Activated CD4-positive, alpha-beta T cell treated with anti-CD3 and anti-CD28 coated beads, Interleukin-2, amount 10 ng/mL, durations not matched to agents 7 days and 5 days (primary cell): ENCODE results near the gene TLX1. TPM values are rescaled to one million over a fixed set of nuclear protein-coding genes. Genes with fewer than 3 reads are reported as not detected.

Source experiments
- CTCF ChIA-PET: fragments of 350-600 bp; sonication (Branson Sonifier 250); formaldehyde crosslinking; loops from one replicate; lab custom pipeline; 2021; ENCODE audit warnings: antibody characterized with exemption; lab: Charles Lee
- POLR2A ChIA-PET: fragments of 350-600 bp; sonication (Branson Sonifier 250); formaldehyde crosslinking; loops from one replicate; lab custom pipeline; 2021; ENCODE audit warnings: antibody characterized with exemption; lab: Charles Lee
- DNase-seq: peaks from one replicate; pipeline ENCODE4 v3.0.0-alpha.2; 2020
- H3K27ac Mint-ChIP-seq: one replicate; pipeline ENCODE4 v1.8.0; 2021; ENCODE audit warnings: mild to moderate bottlenecking, moderate library complexity, mixed read lengths
- H3K27me3 Mint-ChIP-seq: one replicate; pipeline ENCODE4 v1.8.0; 2021; ENCODE audit warnings: mixed read lengths
- H3K36me3 Mint-ChIP-seq: one replicate; pipeline ENCODE4 v1.8.0; 2021; ENCODE audit warnings: low read depth, mixed read lengths
- H3K4me1 Mint-ChIP-seq: one replicate; pipeline ENCODE4 v1.8.0; 2021; ENCODE audit warnings: mixed read lengths
- H3K4me3 Mint-ChIP-seq: one replicate; pipeline ENCODE4 v1.8.0; 2021; ENCODE audit warnings: mild to moderate bottlenecking, moderate library complexity, mixed read lengths
- H3K9me3 Mint-ChIP-seq: one replicate; pipeline ENCODE4 v1.8.0; 2021; ENCODE audit warnings: mixed read lengths
- total RNA-seq, 2 experiments: library from RNA; stranded (reverse); gene quantifications; one replicate each; pipeline ENCODE4 v1.2.3, GENCODE V29; 2021

The TLX1 gene
- total RNA-seq, 2 experiments from 2014 or later, result not detected

DNA sequence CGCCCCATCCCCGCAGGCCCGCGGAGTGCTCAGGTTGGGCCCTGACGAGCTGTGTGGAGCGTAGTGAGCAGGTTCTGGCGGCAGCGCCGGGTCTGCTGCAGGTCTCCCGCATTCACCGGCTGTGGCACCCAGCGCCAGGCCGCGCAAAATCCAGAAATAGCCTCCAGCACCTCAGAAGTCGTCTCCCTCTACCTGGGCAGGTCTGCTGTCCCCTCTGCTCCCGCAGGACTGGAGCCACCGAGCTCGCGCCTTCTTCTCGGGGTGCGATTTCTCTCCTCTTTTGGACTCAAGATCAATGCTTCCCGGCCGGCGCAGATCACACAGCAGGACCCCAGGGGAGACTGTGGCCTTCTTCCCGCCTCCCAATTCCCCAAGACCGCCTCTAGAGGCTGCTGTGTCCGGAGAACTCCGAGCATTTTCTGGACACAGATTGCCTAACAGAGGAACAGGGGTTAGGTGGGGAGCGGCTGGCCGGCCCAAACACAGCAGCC is 8.4 kb downstream of the TLX1 start:
- H3K27me3 Mint-ChIP-seq, result peaks cover 92% of the 10 kb centered on the region
- no peak overlapping the region for H3K27ac Mint-ChIP-seq
- H3K9me3 Mint-ChIP-seq, result no peaks in the 10 kb centered on the region
- H3K4me3 Mint-ChIP-seq, result no peak overlapping the region
- ChIA-PET CTCF (interaction anchor here (0.6 to 5.6 kb wide), 5 partner anchors 43 to 847 kb away, joined by 3 to 90 read pairs (median 18); no protein-coding TSS in a partner anchor), POLR2A (no interaction called here)
- no peak for DNase-seq
- no peaks in the 10 kb centered on the region for H3K36me3 Mint-ChIP-seq
- peaks cover 10% of the 10 kb centered on the region for H3K4me1 Mint-ChIP-seq

DNA sequence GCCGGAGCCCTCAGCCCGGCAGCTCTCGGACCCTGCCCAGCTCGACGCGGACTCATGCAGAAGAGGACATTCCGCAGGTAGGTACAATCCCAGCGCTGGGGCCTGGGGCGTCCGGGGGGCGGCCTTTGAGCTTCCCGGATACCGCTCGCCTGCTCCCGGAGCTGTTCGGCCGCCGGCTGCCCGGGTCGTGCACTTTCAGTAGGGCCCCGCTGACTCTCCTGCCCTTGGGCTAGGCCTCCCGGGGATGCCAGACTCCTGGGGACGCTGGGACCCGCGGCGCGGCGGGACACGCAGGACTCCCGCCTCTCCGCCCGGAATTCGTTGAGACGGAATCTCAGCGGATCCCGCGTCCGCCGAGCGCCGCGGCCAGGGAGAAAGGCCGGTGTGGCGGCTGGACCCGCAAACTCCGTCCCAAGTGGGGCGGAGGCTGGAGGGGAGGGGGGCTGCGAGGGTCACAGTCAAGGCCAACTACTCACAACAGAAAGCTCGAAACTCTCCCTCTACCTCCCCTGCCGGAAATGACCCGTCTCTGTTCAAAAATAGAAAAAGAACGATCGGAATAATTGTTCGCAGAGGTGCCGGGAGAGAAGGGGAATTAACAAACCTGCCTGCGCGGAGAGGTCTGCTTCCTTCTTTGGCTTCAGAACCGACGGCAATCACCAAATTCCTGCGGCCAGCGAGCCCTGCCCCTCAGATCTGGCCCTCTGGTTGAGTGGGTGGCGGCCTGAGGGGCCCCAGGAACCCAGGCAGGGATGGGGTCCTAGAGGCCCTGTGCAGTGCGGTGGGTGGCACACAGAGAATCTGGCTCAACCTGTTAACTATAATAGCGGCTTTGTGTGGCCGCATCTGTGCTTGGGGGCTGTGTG is 9.2 kb downstream of the TLX1 start:
- no peak overlapping the region for H3K4me3 Mint-ChIP-seq
- CTCF ChIA-PET, result interaction anchor here (3.8 to 5.6 kb wide), 3 partner anchors 44 to 97 kb away, joined by 18 to 90 read pairs (median 27); no protein-coding TSS in a partner anchor
- H3K4me1 Mint-ChIP-seq, result peaks cover 5% of the 10 kb centered on the region
- H3K9me3 Mint-ChIP-seq, result no peaks in the 10 kb centered on the region
- no peaks in the 10 kb centered on the region for H3K36me3 Mint-ChIP-seq
- H3K27ac Mint-ChIP-seq, result no peak overlapping the region
- no peak for DNase-seq
- POLR2A ChIA-PET, result no interaction called here
- peaks cover 92% of the 10 kb centered on the region for H3K27me3 Mint-ChIP-seq

DNA sequence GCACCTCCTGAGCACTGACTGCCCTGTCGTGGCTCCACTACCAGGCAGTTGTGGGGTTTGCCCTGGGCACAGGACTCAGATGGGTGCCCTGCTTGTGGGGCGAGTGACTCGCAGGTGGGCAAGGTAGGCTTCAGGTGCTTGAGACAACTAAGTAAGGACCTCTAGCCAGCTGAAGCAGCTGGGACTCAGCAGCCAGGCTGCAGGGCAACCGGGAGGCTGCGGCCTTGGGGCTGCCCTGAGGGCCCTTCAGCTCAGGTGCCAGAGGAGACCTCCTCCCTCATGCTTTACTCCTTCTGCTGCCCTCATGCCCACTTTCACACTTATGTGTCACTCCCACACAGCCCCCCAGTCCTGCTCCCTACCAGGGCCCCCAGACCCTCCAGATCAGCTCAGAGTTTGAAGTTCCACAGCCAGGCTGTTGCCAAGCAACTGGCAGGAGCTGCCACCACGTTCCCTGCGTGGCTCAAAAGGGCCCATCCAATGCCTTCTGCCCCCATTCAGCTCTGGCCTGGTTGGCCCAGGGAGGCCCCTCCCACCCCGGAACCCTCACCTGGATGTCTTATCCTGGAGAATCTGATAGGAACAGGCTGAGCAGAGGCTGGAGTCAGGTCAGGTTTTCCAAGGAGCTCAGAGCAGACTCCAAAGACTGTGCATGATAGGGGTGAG is 10.0 kb downstream of the TLX1 start:
- Mint-ChIP-seq H3K4me1 (peaks cover 2% of the 10 kb centered on the region), H3K36me3 (no peaks in the 10 kb centered on the region), H3K27ac (no peak overlapping the region), H3K27me3 (peaks cover 92% of the 10 kb centered on the region), H3K9me3 (no peaks in the 10 kb centered on the region), H3K4me3 (no peak overlapping the region)
- no peak for DNase-seq
- ChIA-PET POLR2A (no interaction called here), CTCF (interaction anchor here (1.0 to 5.6 kb wide), 21 partner anchors 9 to 400 kb away, joined by 3 to 90 read pairs (median 7); partner anchors contain the start of genes PDZD7 and SFXN3)

DNA sequence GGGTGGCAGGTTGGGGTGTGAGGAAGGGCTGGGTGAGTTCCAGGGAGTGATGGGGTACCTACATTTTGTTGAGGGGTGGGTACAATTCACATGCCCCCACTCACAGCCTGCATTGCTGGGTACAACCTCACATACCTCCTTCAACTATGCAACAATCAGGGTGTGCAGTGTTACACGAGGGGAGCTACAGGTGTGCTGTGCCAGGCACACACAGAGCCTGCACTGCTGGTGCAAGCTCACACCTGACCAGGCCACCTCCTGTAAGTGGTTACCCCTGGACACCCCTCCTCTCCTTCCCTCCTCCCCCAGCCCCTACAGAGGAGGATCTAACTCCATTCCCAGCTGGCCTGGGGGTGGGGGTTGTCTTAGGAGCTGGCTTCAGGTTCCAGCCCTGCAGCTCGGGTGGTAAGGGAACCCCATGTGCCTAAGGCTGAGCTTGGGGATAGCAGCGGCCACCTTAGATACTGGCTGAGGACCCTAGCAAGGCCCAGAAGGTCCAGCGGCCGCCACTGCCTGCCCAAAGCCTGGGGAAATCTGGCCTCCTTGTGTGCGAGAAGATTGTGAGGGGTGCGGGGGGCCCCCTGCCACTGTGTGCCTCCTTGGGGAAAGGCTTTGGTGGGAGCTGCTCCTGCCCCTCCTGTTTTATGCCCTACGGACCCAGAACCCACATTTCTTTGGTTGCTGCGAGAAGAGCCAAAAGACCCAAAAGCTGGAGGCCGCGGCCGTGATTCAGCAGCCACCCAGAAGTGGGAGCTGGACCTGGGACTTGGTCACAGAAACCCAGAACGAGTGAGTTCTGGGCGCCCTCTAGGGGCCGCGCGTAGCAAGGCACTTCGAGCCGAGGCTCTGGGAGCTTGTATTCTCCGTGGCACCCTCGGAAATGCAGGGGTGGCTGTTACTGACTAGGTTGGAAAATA is 10.8 kb downstream of the TLX1 start:
- Mint-ChIP-seq H3K27ac (no peak overlapping the region), H3K4me3 (no peak overlapping the region), H3K9me3 (no peaks in the 10 kb centered on the region), H3K36me3 (no peaks in the 10 kb centered on the region), H3K27me3 (peaks cover 90% of the 10 kb centered on the region), H3K4me1 (peaks cover 2% of the 10 kb centered on the region)
- ChIA-PET CTCF (interaction anchor here (0.6 to 5.6 kb wide), 38 partner anchors 10 to 512 kb away, joined by 3 to 90 read pairs (median 4); partner anchors contain the start of genes PDZD7, SFXN3 and TLX1), POLR2A (interaction anchor here (0.7 kb wide), 1 partner anchor 46 kb away, joined by 3 read pairs; no protein-coding TSS in a partner anchor)
- DNase-seq, result peak; percentile 80

DNA sequence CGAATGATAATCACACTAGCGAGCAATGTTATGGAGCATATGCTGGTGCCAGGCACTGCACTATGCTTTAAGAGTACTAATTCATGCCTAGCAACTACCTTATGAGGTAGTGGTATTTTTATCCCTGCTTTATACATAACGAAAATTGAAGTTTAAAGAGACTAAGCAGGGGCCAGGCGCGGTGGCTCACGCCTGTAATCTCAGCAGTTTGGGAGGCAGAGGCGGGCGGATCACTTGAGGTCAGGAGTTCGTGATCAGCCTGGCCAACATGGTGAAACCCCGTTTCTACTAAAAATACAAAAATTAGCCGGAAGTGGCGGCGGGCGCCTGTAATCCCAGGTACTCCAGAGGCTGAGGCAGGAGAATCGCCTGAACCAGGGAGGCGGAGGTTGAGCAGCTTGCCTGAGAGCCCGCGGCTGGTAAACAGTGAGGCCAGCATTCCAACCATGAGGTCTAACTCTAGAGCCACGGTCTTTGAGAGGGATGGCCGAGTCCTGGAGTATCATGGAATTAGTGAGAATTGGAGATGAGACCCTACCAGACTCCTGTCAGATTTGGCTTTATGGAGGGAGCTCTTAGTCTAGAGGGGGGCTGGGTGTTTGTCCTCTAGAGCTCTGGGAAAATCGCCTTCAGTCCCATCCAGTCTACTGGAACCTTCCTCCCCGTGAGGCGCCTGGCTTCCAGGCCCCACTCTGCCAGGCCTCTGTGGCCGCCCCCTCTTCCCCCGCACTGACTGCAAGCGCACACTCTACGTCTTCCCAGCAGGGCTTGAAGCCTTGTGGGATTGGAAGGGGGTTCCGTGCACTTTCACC is 11.6 kb downstream of the TLX1 start:
- H3K27ac Mint-ChIP-seq, result no peak overlapping the region
- H3K27me3 Mint-ChIP-seq, result peaks cover 91% of the 10 kb centered on the region
- no peak for DNase-seq
- peaks cover 2% of the 10 kb centered on the region for H3K4me1 Mint-ChIP-seq
- ChIA-PET CTCF (interaction anchor here (0.5 to 5.6 kb wide), 37 partner anchors 9 to 513 kb away, joined by 3 to 90 read pairs (median 4); partner anchors contain the start of genes PDZD7, SFXN3 and TLX1), POLR2A (interaction anchor here (0.7 kb wide), 2 partner anchors 36 to 47 kb away, joined by 3 read pairs; no protein-coding TSS in a partner anchor)
- H3K4me3 Mint-ChIP-seq, result no peak overlapping the region
- H3K9me3 Mint-ChIP-seq, result no peaks in the 10 kb centered on the region
- H3K36me3 Mint-ChIP-seq, result no peaks in the 10 kb centered on the region

DNA sequence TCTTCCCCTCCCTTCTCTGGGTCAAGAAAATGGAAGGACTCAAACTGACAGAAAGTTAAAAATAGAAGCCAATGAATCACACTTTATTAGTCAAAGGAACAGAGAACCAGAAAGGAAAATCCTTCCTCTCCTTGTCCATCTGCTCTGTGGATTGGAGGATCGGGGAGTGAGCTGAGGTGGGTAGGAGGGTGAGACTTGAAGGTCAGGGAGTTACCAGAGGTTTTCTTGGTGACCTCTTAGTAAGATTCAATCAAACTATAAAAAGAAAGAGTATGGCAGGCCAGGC is 12.2 kb downstream of the TLX1 start:
- no peaks in the 10 kb centered on the region for H3K36me3 Mint-ChIP-seq
- ChIA-PET POLR2A (interaction anchor here (0.7 kb wide), 1 partner anchor 36 kb away, joined by 3 read pairs; no protein-coding TSS in a partner anchor), CTCF (interaction anchor here (0.5 to 5.6 kb wide), 6 partner anchors 9 to 403 kb away, joined by 3 to 90 read pairs (median 6); no protein-coding TSS in a partner anchor)
- peaks cover 90% of the 10 kb centered on the region for H3K27me3 Mint-ChIP-seq
- H3K27ac Mint-ChIP-seq, result no peak overlapping the region
- no peak overlapping the region for H3K4me3 Mint-ChIP-seq
- H3K4me1 Mint-ChIP-seq, result peaks cover 2% of the 10 kb centered on the region
- DNase-seq, result no peak
- H3K9me3 Mint-ChIP-seq, result no peaks in the 10 kb centered on the region

DNA sequence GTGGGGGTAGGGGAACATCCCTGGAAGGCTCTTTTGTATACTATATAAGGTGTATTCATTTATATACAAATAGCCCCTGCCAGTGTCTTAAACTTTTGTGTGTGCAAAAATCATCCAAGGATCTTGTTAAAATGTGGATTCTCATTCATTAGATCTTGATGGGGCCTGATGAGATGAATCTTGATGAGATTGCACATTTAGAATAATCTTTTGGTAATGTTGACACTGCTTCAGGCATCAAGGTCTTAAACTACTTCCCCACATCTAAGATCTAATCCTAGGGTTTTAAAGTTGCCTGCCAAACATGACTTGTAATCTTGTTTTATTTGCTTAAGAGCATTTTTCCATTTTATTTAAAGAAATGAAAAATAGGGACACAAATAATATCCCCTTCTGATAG is 13.0 kb downstream of the TLX1 start:
- ChIA-PET CTCF (interaction anchor here (0.7 to 5.6 kb wide), 2 partner anchors 48 to 80 kb away, joined by 3 to 90 read pairs; no protein-coding TSS in a partner anchor), POLR2A (no interaction called here)
- Mint-ChIP-seq H3K9me3 (no peaks in the 10 kb centered on the region), H3K4me1 (peaks cover 2% of the 10 kb centered on the region), H3K4me3 (no peak overlapping the region), H3K27me3 (peaks cover 88% of the 10 kb centered on the region), H3K36me3 (no peaks in the 10 kb centered on the region), H3K27ac (no peak overlapping the region)
- no peak for DNase-seq

DNA sequence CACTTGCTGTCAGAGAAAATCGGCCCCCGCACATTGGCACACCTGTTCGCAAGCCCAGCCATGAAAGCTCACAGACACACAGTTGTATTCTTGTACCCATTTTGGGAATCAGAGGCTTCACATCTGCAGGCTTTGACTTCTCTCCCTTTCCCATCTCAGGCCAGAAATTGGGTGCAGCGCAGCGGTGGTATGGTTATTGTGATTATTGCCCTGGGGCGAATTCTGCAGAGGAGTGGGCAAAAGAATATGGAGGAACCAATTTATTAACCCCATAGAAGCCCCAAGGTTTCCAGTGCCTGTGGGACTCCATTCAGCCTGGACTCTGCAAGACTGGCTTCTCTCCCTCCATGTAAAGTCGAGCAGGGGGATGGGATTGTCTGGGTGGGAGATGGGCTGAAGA is 14.0 kb downstream of the TLX1 start:
- CTCF ChIA-PET, result interaction anchor here (1.2 to 5.6 kb wide), 2 partner anchors 49 to 94 kb away, joined by 3 to 90 read pairs; no protein-coding TSS in a partner anchor
- no peak overlapping the region for H3K4me3 Mint-ChIP-seq
- POLR2A ChIA-PET, result no interaction called here
- no peaks in the 10 kb centered on the region for H3K9me3 Mint-ChIP-seq
- peaks cover 87% of the 10 kb centered on the region for H3K27me3 Mint-ChIP-seq
- no peaks in the 10 kb centered on the region for H3K36me3 Mint-ChIP-seq
- no peak overlapping the region for H3K27ac Mint-ChIP-seq
- DNase-seq, result no peak
- H3K4me1 Mint-ChIP-seq, result peaks cover 2% of the 10 kb centered on the region

DNA sequence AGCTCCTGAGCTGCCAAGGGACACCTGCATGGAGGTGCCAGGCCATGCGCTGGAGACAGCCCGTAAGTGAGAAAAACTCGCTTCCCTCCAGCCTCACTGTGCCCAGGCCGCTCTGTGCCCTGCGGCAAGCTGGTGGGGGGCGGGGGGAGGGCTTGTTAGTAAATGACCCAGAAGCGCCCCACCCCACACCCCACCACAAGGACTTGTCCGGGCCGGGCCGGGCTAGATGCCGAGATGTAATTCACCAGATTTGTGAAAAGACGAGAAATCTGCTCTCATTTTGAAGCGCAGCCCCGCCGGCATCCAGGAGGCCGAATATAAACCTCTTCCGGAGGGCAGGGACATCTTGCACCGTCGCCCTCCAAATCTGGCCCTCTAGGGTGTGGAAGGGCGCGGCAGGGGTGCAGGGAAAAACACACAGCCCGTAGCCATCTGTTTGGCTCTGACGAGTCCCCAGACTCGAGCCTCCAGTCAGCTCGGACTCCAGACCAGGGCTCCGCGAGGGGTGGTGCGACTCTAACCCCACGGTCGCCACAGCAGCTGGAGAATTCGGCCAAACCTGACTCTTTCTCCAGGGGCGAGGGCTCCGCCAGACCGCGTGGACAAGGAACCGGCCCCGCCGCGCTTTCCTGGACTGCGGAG is 14.8 kb downstream of the TLX1 start:
- Mint-ChIP-seq H3K27ac (no peak overlapping the region), H3K4me3 (no peak overlapping the region), H3K4me1 (no peaks in the 10 kb centered on the region), H3K27me3 (peaks cover 88% of the 10 kb centered on the region), H3K36me3 (no peaks in the 10 kb centered on the region), H3K9me3 (no peaks in the 10 kb centered on the region)
- ChIA-PET POLR2A (no interaction called here), CTCF (interaction anchor here (0.6 to 1.5 kb wide), 6 partner anchors 16 to 399 kb away, joined by 3 to 4 read pairs (median 3); no protein-coding TSS in a partner anchor)
- no peak for DNase-seq

DNA sequence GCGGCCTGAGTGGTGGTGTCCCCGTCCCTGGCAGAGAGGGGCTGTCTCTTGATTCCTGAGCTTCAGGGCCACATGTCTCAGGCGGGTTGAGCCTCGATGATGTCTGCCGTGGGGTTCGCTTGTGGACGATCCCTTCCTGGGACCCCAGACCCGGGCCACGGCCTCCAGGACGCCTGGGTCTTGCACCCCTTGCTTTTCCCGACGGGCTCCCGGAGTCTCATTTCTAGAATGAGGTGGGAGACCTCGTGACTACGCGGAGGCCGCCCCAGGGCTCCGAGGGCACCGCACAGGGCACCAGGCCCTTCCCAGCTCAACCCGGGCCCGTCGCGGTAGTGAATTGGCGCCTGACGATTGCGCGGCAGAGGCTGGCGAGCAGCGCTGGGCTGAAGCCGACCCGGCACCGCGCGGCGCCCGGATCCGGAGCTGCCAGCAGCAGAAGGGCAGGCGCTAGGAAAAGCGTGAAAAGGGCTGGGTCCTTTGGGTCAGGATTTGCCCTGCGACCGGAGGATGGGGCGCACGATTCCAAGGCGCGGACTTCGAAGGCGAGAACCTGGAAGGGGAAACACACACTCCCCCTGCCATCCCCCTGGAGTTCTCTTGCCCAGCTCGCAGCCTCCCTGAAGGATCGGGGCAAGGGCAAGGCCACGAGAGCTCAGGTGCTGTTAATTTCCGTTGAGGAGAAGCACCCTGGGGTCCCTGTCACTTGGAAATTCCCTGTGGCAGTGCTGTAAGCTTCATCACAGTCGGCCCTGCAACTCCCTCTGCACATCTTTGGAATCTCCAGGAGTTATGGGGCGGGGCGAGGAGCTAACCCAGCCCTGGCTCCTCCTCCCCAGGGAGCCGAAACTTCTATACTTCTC is 15.5 kb downstream of the TLX1 start:
- no peak overlapping the region for H3K4me3 Mint-ChIP-seq
- H3K36me3 Mint-ChIP-seq, result no peaks in the 10 kb centered on the region
- no peaks in the 10 kb centered on the region for H3K9me3 Mint-ChIP-seq
- ChIA-PET POLR2A (no interaction called here), CTCF (interaction anchor here (0.6 to 1.5 kb wide), 5 partner anchors 15 to 398 kb away, joined by 3 to 4 read pairs (median 3); no protein-coding TSS in a partner anchor)
- no peak overlapping the region for H3K27ac Mint-ChIP-seq
- peaks cover 87% of the 10 kb centered on the region for H3K27me3 Mint-ChIP-seq
- DNase-seq, result no peak
- no peaks in the 10 kb centered on the region for H3K4me1 Mint-ChIP-seq
